ENCODE results near the gene NRG2.

Gene NRG2

DNA sequence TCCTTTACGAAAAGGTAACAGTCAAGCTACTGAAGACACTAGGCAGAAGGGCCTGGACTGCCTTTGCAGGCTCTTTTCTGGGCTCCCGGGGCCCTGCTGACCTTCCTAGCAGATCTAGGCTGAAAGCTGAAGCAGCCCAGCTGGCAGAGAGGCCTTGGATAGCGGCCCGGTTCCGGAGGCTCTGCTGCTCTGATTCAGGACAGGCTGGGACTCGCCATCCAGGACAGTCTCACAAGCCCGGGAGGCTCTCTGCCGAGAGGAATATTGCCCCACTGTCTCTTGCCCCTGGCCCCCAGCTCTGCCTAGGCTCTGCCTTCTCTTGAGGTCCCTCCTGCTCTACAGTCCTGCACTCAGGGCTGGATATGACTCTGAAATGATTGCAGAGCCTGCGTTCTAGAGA lies 179.7 kb downstream of the NRG2 start:
- Histone ChIP-seq H3K4me3 (ENCODE audit: low read length) (no peak overlapping the region), H3K9ac (ENCODE audit: low read length) (no peak overlapping the region), H3K36me3 (ENCODE audit: control insufficient read depth, insufficient read depth, low read length) (no peaks in the 10 kb centered on the region), H3K4me1 (ENCODE audit: control insufficient read depth, insufficient read depth, low read length) (no peaks in the 10 kb centered on the region), H3K27me3 (ENCODE audit: control insufficient read depth, insufficient read depth, low read length) (peaks cover 5% of the 10 kb centered on the region), H3K9me3 (ENCODE audit: control insufficient read depth, low read length) (no peaks in the 10 kb centered on the region)

DNA sequence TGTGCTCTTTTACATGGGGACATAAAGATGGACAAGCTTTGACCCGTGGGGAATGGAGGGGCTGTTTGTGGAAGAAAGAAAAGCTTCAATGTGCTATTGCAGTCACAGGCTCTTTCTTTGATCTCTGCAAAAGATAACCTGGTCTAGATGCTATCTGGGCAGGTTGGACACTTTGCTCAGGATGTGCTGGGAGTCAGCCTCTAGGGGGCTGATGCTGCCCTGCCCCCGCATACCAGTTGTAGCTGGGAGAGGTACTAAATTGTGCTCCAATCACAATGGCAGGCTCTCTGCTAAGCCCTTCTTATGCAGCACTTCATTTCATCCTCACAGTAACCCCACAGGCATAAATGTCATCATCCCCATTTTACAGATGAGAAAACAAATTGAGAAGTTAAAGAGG lies 180.3 kb downstream of the NRG2 start:
- Histone ChIP-seq H3K4me3 (ENCODE audit: low read length) (no peak overlapping the region), H3K9ac (ENCODE audit: low read length) (no peak overlapping the region), H3K9me3 (ENCODE audit: control insufficient read depth, low read length) (no peaks in the 10 kb centered on the region), H3K27me3 (ENCODE audit: control insufficient read depth, insufficient read depth, low read length) (peaks cover 5% of the 10 kb centered on the region), H3K4me1 (ENCODE audit: control insufficient read depth, insufficient read depth, low read length) (no peaks in the 10 kb centered on the region), H3K36me3 (ENCODE audit: control insufficient read depth, insufficient read depth, low read length) (no peaks in the 10 kb centered on the region)

DNA sequence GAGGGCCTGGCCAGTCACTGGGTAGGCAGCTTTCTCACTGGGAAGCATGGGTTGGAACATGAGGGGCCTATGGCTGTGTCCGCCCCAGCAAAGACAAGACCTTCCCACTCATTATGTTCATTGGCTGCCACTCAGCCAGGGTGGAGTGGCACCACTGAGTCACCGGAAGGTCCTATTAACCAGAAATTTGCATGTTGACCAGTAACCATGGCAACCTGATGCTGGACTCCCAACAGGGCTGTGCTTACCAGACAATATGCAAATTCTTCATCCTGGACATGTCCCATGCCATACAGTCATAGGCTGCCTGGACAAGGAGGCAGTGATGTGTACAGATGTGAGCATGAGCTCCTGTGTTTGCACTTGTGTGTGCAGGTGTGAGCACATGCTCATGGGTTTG lies 180.8 kb downstream of the NRG2 start:
- H3K9ac ChIP-seq (ENCODE audit: low read length) = no peak overlapping the region
- H3K27me3 ChIP-seq (ENCODE audit: control insufficient read depth, insufficient read depth, low read length) = peaks cover 5% of the 10 kb centered on the region
- H3K36me3 ChIP-seq (ENCODE audit: control insufficient read depth, insufficient read depth, low read length) = no peaks in the 10 kb centered on the region
- no peak overlapping the region for H3K4me3 ChIP-seq (ENCODE audit: low read length)
- H3K4me1 ChIP-seq (ENCODE audit: control insufficient read depth, insufficient read depth, low read length) = no peaks in the 10 kb centered on the region
- no peaks in the 10 kb centered on the region for H3K9me3 ChIP-seq (ENCODE audit: control insufficient read depth, low read length)

DNA sequence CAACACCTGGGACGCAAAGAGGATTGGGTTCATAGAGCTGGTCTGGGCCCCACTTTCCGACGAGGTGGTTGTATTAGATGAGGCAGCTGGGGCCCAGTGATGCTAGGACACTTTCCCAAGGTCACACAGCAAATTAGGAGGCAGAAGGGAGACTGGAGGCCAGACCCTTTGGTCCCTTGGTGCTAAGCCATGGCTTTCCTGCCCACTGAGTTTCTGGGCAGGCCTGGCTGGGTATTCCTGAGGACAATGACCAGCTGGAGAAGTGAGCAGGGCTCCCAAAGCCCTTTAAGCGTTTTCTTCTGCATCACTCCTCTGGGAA lies 181.3 kb downstream of the NRG2 start:
- H3K4me3 ChIP-seq (ENCODE audit: low read length) = no peak overlapping the region
- no peaks in the 10 kb centered on the region for H3K9me3 ChIP-seq (ENCODE audit: control insufficient read depth, low read length)
- no peaks in the 10 kb centered on the region for H3K4me1 ChIP-seq (ENCODE audit: control insufficient read depth, insufficient read depth, low read length)
- no peak overlapping the region for H3K9ac ChIP-seq (ENCODE audit: low read length)
- H3K36me3 ChIP-seq (ENCODE audit: control insufficient read depth, insufficient read depth, low read length) = no peaks in the 10 kb centered on the region
- peaks cover 5% of the 10 kb centered on the region for H3K27me3 ChIP-seq (ENCODE audit: control insufficient read depth, insufficient read depth, low read length)

DNA sequence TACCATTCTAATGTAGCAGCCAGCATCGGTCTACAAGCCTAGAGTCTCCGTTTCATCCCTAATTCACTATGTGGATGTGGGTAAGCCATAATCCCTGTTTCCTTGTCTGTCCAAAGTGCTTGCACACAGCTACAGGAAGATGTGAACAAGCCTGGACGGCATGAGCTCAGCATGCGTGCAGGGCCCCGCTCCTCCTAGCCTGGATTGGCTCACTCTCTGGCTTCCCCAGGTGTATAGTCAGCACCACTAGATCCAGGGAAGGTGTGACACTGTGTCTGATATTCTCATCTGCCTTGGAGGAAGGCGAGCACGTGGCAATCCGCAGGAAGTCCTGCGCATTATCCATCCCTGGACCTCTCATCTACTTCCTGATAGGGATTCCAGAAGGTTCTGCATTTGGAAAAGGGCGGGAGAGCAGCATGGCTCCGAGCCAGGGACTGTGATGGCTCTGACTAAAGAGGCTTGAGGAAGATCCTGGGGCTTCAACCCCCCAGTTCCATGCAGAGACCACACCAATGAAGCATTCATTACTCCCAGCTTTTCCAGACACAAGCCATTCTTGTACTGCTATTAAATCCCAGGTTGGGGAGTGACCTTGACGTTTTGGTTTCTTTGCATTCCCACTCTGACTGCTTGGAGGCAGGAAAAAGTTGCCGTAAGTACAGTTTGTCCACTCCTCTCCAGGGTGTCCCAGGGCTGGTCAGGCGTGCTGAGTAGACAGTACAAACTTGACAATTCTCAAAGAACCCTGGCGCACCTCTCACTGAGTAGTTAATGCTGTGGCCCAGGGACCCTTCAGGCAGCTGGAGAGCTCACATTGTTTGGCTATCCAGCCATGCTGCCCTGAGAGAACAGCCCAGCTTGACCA lies 181.8 kb downstream of the NRG2 start:
- Histone ChIP-seq H3K4me1 (ENCODE audit: control insufficient read depth, insufficient read depth, low read length) (no peaks in the 10 kb centered on the region), H3K36me3 (ENCODE audit: control insufficient read depth, insufficient read depth, low read length) (no peaks in the 10 kb centered on the region), H3K27me3 (ENCODE audit: control insufficient read depth, insufficient read depth, low read length) (peaks cover 5% of the 10 kb centered on the region), H3K9me3 (ENCODE audit: control insufficient read depth, low read length) (no peaks in the 10 kb centered on the region), H3K9ac (ENCODE audit: low read length) (no peak overlapping the region), H3K4me3 (ENCODE audit: low read length) (no peak overlapping the region)

DNA sequence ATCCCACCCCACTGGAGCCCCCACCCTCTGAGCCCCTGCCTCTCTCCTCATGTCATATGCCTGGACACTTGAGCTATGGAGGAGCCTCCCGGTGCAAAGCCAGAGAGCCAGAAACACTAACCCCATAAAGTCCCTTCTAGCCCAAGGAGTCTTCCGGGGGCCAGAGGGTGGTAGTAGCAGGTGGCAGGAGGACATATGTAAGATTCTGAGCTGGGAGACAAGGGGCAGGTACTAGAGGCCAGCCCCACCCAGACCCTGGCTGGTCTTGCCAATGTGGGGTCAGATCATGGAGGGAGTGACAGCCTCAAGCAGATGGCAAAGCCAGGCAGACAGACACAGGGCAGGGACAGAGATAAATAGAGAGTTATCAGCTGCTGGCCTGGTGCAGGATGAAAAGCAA lies 184.1 kb downstream of the NRG2 start:
- peaks cover 5% of the 10 kb centered on the region for H3K27me3 ChIP-seq (ENCODE audit: control insufficient read depth, insufficient read depth, low read length)
- H3K4me3 ChIP-seq (ENCODE audit: low read length) = no peak overlapping the region
- H3K36me3 ChIP-seq (ENCODE audit: control insufficient read depth, insufficient read depth, low read length) = no peaks in the 10 kb centered on the region
- H3K9me3 ChIP-seq (ENCODE audit: control insufficient read depth, low read length) = no peaks in the 10 kb centered on the region
- no peaks in the 10 kb centered on the region for H3K4me1 ChIP-seq (ENCODE audit: control insufficient read depth, insufficient read depth, low read length)
- H3K9ac ChIP-seq (ENCODE audit: low read length) = no peak overlapping the region

DNA sequence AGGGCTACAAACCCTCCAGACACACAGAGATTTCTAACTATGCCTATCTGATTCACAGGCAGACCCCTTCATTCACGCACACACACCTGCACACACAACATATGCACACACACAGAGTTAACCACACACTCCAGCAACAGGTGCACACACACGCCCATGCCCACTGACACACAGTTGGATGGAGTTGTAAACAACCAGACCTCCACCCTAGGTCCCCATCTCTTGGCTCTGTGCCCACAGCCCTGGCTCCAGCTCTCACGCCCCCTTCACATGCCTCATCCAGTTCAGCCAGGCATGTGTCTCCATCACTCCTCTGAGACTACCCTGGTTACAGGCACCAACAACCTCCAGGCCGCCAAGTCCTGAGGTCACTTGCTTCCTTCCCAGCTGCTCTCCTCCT lies 186.4 kb downstream of the NRG2 start:
- Histone ChIP-seq H3K4me3 (ENCODE audit: low read length) (no peak overlapping the region), H3K27me3 (ENCODE audit: control insufficient read depth, insufficient read depth, low read length) (no peaks in the 10 kb centered on the region), H3K9ac (ENCODE audit: low read length) (no peak overlapping the region), H3K4me1 (ENCODE audit: control insufficient read depth, insufficient read depth, low read length) (no peaks in the 10 kb centered on the region), H3K36me3 (ENCODE audit: control insufficient read depth, insufficient read depth, low read length) (no peaks in the 10 kb centered on the region), H3K9me3 (ENCODE audit: control insufficient read depth, low read length) (no peaks in the 10 kb centered on the region)

DNA sequence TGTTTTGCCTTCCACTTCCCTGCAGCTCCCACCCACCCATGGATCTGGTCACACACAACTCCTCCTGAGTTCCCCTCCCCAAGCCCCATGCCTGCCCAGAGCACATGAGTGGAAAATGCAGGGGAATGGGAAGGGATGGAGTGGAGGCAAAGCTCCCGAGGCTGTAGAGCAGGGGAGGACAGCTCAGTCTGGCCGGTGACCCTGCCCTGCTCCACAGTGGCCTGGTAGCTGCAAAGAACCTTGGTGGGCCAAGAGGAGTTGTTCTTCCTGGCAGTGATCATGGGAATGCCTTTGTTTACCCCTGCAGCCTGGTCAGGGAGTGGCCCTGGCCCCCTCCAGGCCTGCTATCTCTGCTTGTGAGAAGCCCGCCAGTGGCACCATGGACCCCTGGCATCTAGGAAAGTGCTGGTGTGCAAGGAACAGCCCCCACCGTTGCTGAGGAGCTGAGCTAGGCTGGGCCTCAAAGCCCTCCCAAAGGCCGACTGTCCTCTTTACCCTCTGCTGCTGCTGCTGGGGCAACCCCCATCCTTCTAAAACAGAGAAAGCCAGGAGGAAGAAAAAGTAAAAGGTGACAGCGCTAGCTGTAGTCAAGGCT lies 187.1 kb downstream of the NRG2 start:
- Histone ChIP-seq H3K4me1 (ENCODE audit: control insufficient read depth, insufficient read depth, low read length) (no peaks in the 10 kb centered on the region), H3K27me3 (ENCODE audit: control insufficient read depth, insufficient read depth, low read length) (no peaks in the 10 kb centered on the region), H3K4me3 (ENCODE audit: low read length) (no peak overlapping the region), H3K36me3 (ENCODE audit: control insufficient read depth, insufficient read depth, low read length) (no peaks in the 10 kb centered on the region), H3K9ac (ENCODE audit: low read length) (no peak overlapping the region), H3K9me3 (ENCODE audit: control insufficient read depth, low read length) (no peaks in the 10 kb centered on the region)

DNA sequence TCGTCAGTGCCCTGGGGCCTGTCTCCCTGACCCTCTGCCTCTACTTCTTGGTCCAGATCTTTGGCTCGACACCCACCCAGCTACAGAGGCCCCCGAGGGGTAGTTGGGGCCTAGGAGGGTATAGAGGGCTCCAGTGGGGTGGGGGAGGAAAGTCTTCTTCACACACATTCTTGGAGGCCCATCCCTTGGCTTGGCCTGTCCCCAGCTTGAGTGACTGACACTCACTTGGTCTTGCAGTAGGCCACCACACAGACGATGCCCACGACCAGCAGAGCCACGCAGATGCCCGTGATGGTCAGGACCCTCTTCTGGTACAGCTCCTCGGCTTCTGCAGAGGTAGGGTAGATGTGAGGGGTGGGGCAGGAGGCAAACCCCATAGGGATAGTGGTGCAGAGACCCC lies 187.6 kb downstream of the NRG2 start:
- Histone ChIP-seq H3K27me3 (ENCODE audit: control insufficient read depth, insufficient read depth, low read length) (no peaks in the 10 kb centered on the region), H3K4me3 (ENCODE audit: low read length) (no peak overlapping the region), H3K36me3 (ENCODE audit: control insufficient read depth, insufficient read depth, low read length) (no peaks in the 10 kb centered on the region), H3K9me3 (ENCODE audit: control insufficient read depth, low read length) (no peaks in the 10 kb centered on the region), H3K4me1 (ENCODE audit: control insufficient read depth, insufficient read depth, low read length) (no peaks in the 10 kb centered on the region), H3K9ac (ENCODE audit: low read length) (no peak overlapping the region)

DNA sequence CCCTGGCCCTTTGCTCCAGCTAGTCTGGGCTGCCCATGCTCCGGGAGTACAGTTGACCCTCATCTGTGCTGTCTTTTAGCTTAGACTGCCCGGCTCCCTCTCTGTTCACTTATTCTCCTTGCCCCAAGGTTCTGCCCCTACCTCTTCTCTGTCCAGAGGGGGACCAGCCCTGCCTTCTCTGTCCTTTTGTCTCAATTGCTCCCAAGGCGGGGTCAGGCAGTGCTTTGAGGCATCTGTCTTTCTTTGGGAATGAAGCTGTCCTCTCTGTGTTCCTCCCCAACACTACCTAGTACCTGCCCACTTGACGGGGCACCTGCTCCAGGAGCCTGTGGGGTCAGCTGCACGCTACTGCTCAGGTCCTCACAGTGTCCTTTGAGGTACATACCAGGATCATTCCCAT lies 188.1 kb downstream of the NRG2 start:
- no peak overlapping the region for H3K9ac ChIP-seq (ENCODE audit: low read length)
- no peak overlapping the region for H3K4me3 ChIP-seq (ENCODE audit: low read length)
- no peaks in the 10 kb centered on the region for H3K36me3 ChIP-seq (ENCODE audit: control insufficient read depth, insufficient read depth, low read length)
- no peaks in the 10 kb centered on the region for H3K4me1 ChIP-seq (ENCODE audit: control insufficient read depth, insufficient read depth, low read length)
- no peaks in the 10 kb centered on the region for H3K27me3 ChIP-seq (ENCODE audit: control insufficient read depth, insufficient read depth, low read length)
- H3K9me3 ChIP-seq (ENCODE audit: control insufficient read depth, low read length) = no peaks in the 10 kb centered on the region

DNA sequence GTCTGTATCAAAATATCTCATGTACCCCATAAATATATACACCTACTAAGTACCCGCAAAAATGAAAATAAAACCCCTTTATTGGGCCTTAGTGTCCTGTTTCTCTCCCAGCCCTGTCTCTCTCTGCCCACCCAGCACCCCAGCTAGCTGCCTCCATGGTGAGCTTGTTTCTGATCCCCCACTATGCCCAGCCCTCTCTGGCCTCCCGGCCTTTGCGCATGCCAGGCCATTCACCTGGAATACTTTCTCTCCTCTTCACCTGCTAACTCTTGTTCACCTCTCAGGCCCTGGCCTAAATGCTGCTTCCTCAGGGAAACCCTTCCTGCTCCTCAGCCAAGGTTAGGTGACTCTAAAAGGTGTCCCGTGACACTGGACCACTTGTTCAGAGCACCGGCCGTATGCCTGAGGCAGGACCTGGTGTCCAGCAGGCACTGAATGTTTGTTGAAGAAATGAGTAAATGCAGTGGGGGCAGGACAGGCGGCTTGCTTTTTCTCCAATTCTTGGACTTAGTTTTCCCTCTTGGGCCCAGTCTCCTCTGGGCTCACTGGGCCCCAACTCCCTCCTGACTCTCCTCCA lies 189.0 kb downstream of the NRG2 start:
- Histone ChIP-seq H3K9ac (ENCODE audit: low read length) (no peak overlapping the region), H3K9me3 (ENCODE audit: control insufficient read depth, low read length) (no peaks in the 10 kb centered on the region), H3K4me1 (ENCODE audit: control insufficient read depth, insufficient read depth, low read length) (no peaks in the 10 kb centered on the region), H3K36me3 (ENCODE audit: control insufficient read depth, insufficient read depth, low read length) (no peaks in the 10 kb centered on the region), H3K27me3 (ENCODE audit: control insufficient read depth, insufficient read depth, low read length) (no peaks in the 10 kb centered on the region), H3K4me3 (ENCODE audit: low read length) (no peak overlapping the region)

DNA sequence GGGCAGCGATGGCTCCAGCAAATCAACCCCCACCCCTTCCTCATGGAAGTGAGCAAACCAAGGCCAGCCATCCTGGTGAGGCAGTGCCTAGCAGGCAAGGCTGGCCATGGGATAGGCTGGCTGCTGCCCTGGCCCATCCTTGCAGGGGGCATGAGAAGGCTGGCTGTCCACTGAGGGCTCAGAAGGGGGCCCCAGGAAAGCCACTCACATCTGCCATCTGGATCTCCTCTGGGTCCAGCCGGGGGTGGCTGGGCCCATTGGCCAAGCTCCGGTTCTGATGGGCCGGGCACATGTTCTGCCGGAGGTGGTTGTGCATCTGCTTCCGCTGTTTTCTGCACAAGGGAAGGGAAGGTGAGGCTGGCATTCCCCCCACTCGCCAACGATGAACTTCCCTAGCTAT lies 190.4 kb downstream of the NRG2 start:
- no peak overlapping the region for H3K9ac ChIP-seq (ENCODE audit: low read length)
- H3K9me3 ChIP-seq (ENCODE audit: control insufficient read depth, low read length) = no peaks in the 10 kb centered on the region
- H3K27me3 ChIP-seq (ENCODE audit: control insufficient read depth, insufficient read depth, low read length) = no peaks in the 10 kb centered on the region
- H3K4me3 ChIP-seq (ENCODE audit: low read length) = no peak overlapping the region
- H3K36me3 ChIP-seq (ENCODE audit: control insufficient read depth, insufficient read depth, low read length) = no peaks in the 10 kb centered on the region
- no peaks in the 10 kb centered on the region for H3K4me1 ChIP-seq (ENCODE audit: control insufficient read depth, insufficient read depth, low read length)

Measured in mucosa of stomach (tissue), 1 donor.